Hepatocyte (in vitro differentiated cells): ENCODE results near the gene C8B.

Source experiments
- CTCF ChIP-seq: fragments of 200-600 bp; sonication (generic); IDR thresholded peaks from 2 replicates; pipeline ENCODE4 v1.5.1; 2016; ENCODE audit warnings: antibody characterized with exemption, mild to moderate bottlenecking; ENCODE audit not compliant: poor library complexity
- EZH2 ChIP-seq: fragments of 200-600 bp; sonication (generic); IDR thresholded peaks from 2 replicates; pipeline ENCODE4 v1.6.1; 2016; ENCODE audit warnings: antibody characterized with exemption, mild to moderate bottlenecking, borderline replicate concordance
- EZH2phosphoT487 ChIP-seq: fragments of 200-600 bp; sonication (generic); IDR thresholded peaks from one replicate; pipeline ENCODE4 v1.6.1; 2018; ENCODE audit warnings: antibody characterized with exemption, mild to moderate bottlenecking, low read depth, moderate library complexity; ENCODE audit not compliant: unreplicated experiment, severe bottlenecking

GRCh38 chr1:56890229-56890628 lies 75.6 kb downstream of the C8B start:
- TF ChIP-seq CTCF (no peak), EZH2 (no peak), EZH2phosphoT487 (no peak)
